Fibroblast of lung (primary cell): ENCODE results near the gene TCEA3.
"Not testable (repeated sequence)": the region's sequence is repeated elsewhere in the genome, so short reads cannot be mapped to it uniquely, and the experiment has no call there.

ENCODE experiments used
- EZH2 ChIP-seq: IDR thresholded peaks from 2 replicates; pipeline ENCODE4 v1.5.1; 2012; ENCODE audit warnings: low read length, control low read depth, mild to moderate bottlenecking; ENCODE audit errors: missing control alignments
- TF ChIP-seq, protein P1 (sequence below), 2 donors: IDR thresholded peaks in 1 of 2; conservative IDR thresholded peaks in 1 of 2; 1 replicate in 1 of 2; 2 replicates in 1 of 2; pipeline ENCODE4 v1.5.1; 2011 to 2012; ENCODE audit warnings: low read length in 2 of 2, control low read depth in 1 of 2, inconsistent platforms in 1 of 2, low read depth in 1 of 2, mild to moderate bottlenecking in 1 of 2

DNA sequence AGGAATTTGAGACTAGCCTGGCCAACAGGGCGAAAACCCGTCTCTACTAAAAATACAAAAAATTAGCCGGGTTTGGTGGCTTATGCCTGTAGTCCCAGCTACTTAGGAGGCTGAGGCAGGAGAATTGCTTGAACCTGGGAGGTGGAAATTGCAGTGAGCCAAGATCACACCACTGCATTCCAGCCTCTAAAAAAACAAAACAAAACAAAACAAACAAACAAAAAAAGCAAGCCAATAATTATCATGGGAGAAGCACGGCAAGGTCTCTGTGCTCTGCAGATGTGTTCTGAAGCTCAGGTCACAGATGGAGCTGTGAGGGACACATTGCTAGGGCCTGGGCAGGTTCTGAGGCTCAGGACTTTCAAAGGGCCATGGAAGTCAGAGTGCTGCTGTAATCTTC, 44.3 kb downstream of the TCEA3 start:
- TF ChIP-seq, protein P1, sequence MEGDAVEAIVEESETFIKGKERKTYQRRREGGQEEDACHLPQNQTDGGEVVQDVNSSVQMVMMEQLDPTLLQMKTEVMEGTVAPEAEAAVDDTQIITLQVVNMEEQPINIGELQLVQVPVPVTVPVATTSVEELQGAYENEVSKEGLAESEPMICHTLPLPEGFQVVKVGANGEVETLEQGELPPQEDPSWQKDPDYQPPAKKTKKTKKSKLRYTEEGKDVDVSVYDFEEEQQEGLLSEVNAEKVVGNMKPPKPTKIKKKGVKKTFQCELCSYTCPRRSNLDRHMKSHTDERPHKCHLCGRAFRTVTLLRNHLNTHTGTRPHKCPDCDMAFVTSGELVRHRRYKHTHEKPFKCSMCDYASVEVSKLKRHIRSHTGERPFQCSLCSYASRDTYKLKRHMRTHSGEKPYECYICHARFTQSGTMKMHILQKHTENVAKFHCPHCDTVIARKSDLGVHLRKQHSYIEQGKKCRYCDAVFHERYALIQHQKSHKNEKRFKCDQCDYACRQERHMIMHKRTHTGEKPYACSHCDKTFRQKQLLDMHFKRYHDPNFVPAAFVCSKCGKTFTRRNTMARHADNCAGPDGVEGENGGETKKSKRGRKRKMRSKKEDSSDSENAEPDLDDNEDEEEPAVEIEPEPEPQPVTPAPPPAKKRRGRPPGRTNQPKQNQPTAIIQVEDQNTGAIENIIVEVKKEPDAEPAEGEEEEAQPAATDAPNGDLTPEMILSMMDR (conservative IDR thresholded peaks at IDR 0.05 in 1 of 2, IDR thresholded peaks at IDR 0.05 in 1 of 2; ENCODE audit: low read depth in 1 of 2, low read length in 2 of 2) = not testable (repeated sequence)
- TF ChIP-seq EZH2 = not testable (repeated sequence)
